AML-193 (cell line): Measurements from ENCODE around the gene PTPN18.

Experiments used
- DNase-seq, 2 experiments: peaks; one replicate each; lab custom pipeline; 2025; lab: John Stamatoyannopoulos, UW

PTPN18 gene

GRCh38 chr2:130339885-130340745, 15.7 kb upstream of the PTPN18 start:
- DNase-seq = no peak

- DNase-seq = no peak
These were observed 14.3 kb upstream of the PTPN18 start for GRCh38 chr2:130341562-130342019.

- peak; percentile 91 to 92 for DNase-seq
These were observed 13.8 kb upstream of the PTPN18 start for GRCh38 chr2:130342020-130342532.

- peak; percentile 97 to 98 for DNase-seq
These were observed 13.2 kb upstream of the PTPN18 start, which contains the start of gene IMP4 for GRCh38 chr2:130342533-130343275. IMP4 (plus strand) TSS chr2:130342897; CDS start chr2:130342933, 36 bp downstream.

- DNase-seq = no peak
These were observed 11.3 kb upstream of the PTPN18 start for GRCh38 chr2:130344578-130344977.

- no peak for DNase-seq
These were observed 10.8 kb upstream of the PTPN18 start for GRCh38 chr2:130345091-130345490.

- DNase-seq = no peak
These were observed 10.2 kb upstream of the PTPN18 start for GRCh38 chr2:130345611-130346010.

GRCh38 chr2:130346041-130346740, 9.7 kb upstream of the PTPN18 start:
- DNase-seq = no peak

- DNase-seq = no peak
These were observed 9.2 kb upstream of the PTPN18 start for GRCh38 chr2:130346741-130347066.

GRCh38 chr2:130347220-130347925, 8.5 kb upstream of the PTPN18 start:
- DNase-seq = no peak

- no peak for DNase-seq
These were observed 6.7 kb upstream of the PTPN18 start for GRCh38 chr2:130349174-130349573.

GRCh38 chr2:130351711-130352110, 4.1 kb upstream of the PTPN18 start:
- DNase-seq = no peak

- DNase-seq = no peak
These were observed 3.6 kb upstream of the PTPN18 start for GRCh38 chr2:130352237-130352636.

- DNase-seq = no peak
These were observed 2.3 kb upstream of the PTPN18 start for GRCh38 chr2:130353291-130354138.

GRCh38 chr2:130354139-130354428, 1.8 kb upstream of the PTPN18 start:
- DNase-seq = no peak

GRCh38 chr2:130355172-130355577, 681 bp upstream of the PTPN18 start:
- DNase-seq = no peak

GRCh38 chr2:130357864-130358263, 2.0 kb downstream of the PTPN18 start:
- no peak for DNase-seq

- DNase-seq = no peak
These were observed 2.8 kb downstream of the PTPN18 start for GRCh38 chr2:130358420-130359350.

GRCh38 chr2:130359466-130359865, 3.6 kb downstream of the PTPN18 start:
- no peak for DNase-seq

GRCh38 chr2:130363479-130363878, 7.6 kb downstream of the PTPN18 start:
- no peak for DNase-seq
